GM23248 (cell line): Measurements from ENCODE around the gene LDLRAD4. TPM values are rescaled to one million over a fixed set of nuclear protein-coding genes. Genes with fewer than 3 reads are reported as not detected.

Experiments
- DNase-seq: peaks from one replicate; pipeline ENCODE4 v3.0.0-alpha.2; 2015
- H2AFZ ChIP-seq: fragments of 200-600 bp; sonication (generic); 2 replicates; pipeline ENCODE4 v1.6.1; 2016; ENCODE audit warnings: antibody characterized with exemption
- H3F3A ChIP-seq: fragments of 200-600 bp; sonication (generic); 2 replicates; pipeline ENCODE4 v1.6.1; 2016; ENCODE audit warnings: mild to moderate bottlenecking, antibody characterized with exemption, mixed run types; ENCODE audit not compliant: insufficient read depth
- H3K27ac ChIP-seq: fragments of 200-600 bp; sonication (generic); 2 replicates; pipeline ENCODE4 v1.5.1; 2016; ENCODE audit warnings: mild to moderate bottlenecking
- H3K27me3 ChIP-seq: fragments of 200-600 bp; sonication (generic); replicated peaks from 2 replicates; pipeline ENCODE4 v1.6.1; 2016; ENCODE audit warnings: mild to moderate bottlenecking; ENCODE audit not compliant: insufficient read depth
- H3K36me3 ChIP-seq: fragments of 200-600 bp; sonication (generic); 2 replicates; pipeline ENCODE4 v1.6.1; 2016; ENCODE audit warnings: low read depth, mild to moderate bottlenecking
- H3K4me1 ChIP-seq: fragments of 200-600 bp; sonication (generic); 2 replicates; pipeline ENCODE4 v1.6.1; 2016; ENCODE audit warnings: mild to moderate bottlenecking; ENCODE audit not compliant: insufficient read depth
- H3K4me2 ChIP-seq: fragments of 200-600 bp; sonication (generic); one replicate; pipeline ENCODE4 v1.6.1; 2016; ENCODE audit warnings: mild to moderate bottlenecking; ENCODE audit not compliant: unreplicated experiment
- H3K4me3 ChIP-seq: fragments of 200-600 bp; sonication (generic); 2 replicates; pipeline ENCODE4 v1.5.1; 2016; ENCODE audit warnings: mild to moderate bottlenecking
- H3K79me2 ChIP-seq: fragments of 200-600 bp; sonication (generic); 2 replicates; pipeline ENCODE4 v1.6.1; 2016; ENCODE audit warnings: mild to moderate bottlenecking; ENCODE audit not compliant: insufficient read depth
- H3K9ac ChIP-seq: fragments of 200-600 bp; sonication (generic); 2 replicates; pipeline ENCODE4 v1.6.1; 2016; ENCODE audit warnings: mild to moderate bottlenecking
- H3K9me2 ChIP-seq: fragments of 200-600 bp; sonication (generic); 2 replicates; pipeline ENCODE4 v1.6.1; 2016; ENCODE audit warnings: mixed run types, mild to moderate bottlenecking, moderate library complexity; ENCODE audit not compliant: insufficient read depth
- H3K9me3 ChIP-seq: fragments of 200-600 bp; sonication (generic); one replicate; pipeline ENCODE4 v1.6.1; 2017; ENCODE audit warnings: low read depth
- H4K20me1 ChIP-seq: fragments of 200-600 bp; sonication (generic); 2 replicates; pipeline ENCODE4 v1.6.0; 2016; ENCODE audit not compliant: insufficient read depth
- EZH2 ChIP-seq: fragments of 200-600 bp; sonication (generic); IDR thresholded peaks from 2 replicates; pipeline ENCODE4 v1.6.1; 2018; ENCODE audit warnings: antibody characterized with exemption, mild to moderate bottlenecking; ENCODE audit not compliant: insufficient read depth, poor library complexity, severe bottlenecking
- EZH2phosphoT487 ChIP-seq: fragments of 200-600 bp; sonication (generic); IDR thresholded peaks from 2 replicates; pipeline ENCODE4 v1.6.1; 2018; ENCODE audit warnings: antibody characterized with exemption, moderate library complexity, mild to moderate bottlenecking, low read depth; ENCODE audit not compliant: insufficient read depth
- WGBS, 2 experiments: methylation state at CpG; one replicate each; pipeline ENCODE4 v1.1.6; 2015 to 2017; ENCODE audit warnings: low lambda C conversion rate in 2 of 2, low coverage in 1 of 2; ENCODE audit errors: missing lambda C conversion rate in 2 of 2; 5-methylcytosine and 5-hydroxymethylcytosine counted together
- in situ Hi-C: fragments of 300-500 bp; cut with MboI; formaldehyde crosslinking; loops from 2 replicates; pipeline ENCODE4 v1.15.0; 2020
- polyA plus RNA-seq: library from polyadenylated mRNA; unstranded; fragments of >200 nt; fragmentation: Nextera tagmentation; extraction: Ambion mirVana; gene quantifications from 2 replicates; pipeline ENCODE4 v1.2.1, GENCODE V29; 2016
- total RNA-seq: library from RNA; depleted of rRNA; stranded (reverse); fragments of >200 nt; shearing (Covaris generic); gene quantifications from 2 replicates; pipeline ENCODE4 v1.2.3, GENCODE V29; 2014

Gene LDLRAD4
- total and polyA plus RNA-seq, 2 experiments from 2014 or later = not detected

GRCh38 chr18:13594551-13594950 is 376.0 kb downstream of the LDLRAD4 start:
- no peak for TF ChIP-seq EZH2
- TF ChIP-seq EZH2phosphoT487 = no peak
- in situ Hi-C loops = no loop called here
- no peaks in the 10 kb centered on the region for H3K79me2 ChIP-seq

GRCh38 chr18:13597068-13597467 is 378.5 kb downstream of the LDLRAD4 start:
- no peak for DNase-seq
- Histone ChIP-seq H3K27ac (no peak overlapping the region), H3K27me3 (no peaks in the 10 kb centered on the region), H3K4me2 (no peak overlapping the region), H3K9me2 (no peaks in the 10 kb centered on the region), H4K20me1 (no peaks in the 10 kb centered on the region), H3K9me3 (peaks cover 10% of the 10 kb centered on the region), H3K4me3 (no peak overlapping the region), H3K36me3 (no peaks in the 10 kb centered on the region; the same call in 1 of the 2 replicates), H3F3A (peaks cover 7% of the 10 kb centered on the region; the same call in 1 of the 2 replicates), H3K9ac (no peak overlapping the region), H2AFZ (no peak overlapping the region), H3K4me1 (no peaks in the 10 kb centered on the region), H3K79me2 (no peaks in the 10 kb centered on the region)
- in situ Hi-C loops = no loop called here
- no peak for TF ChIP-seq EZH2phosphoT487
- TF ChIP-seq EZH2 = no peak

More at GRCh38 chr18:13594551-13594950, 376.0 kb downstream of the LDLRAD4 start:
- no peaks in the 10 kb centered on the region for H4K20me1 ChIP-seq
- H3K4me3 ChIP-seq = no peak overlapping the region
- no peaks in the 10 kb centered on the region for H3K4me1 ChIP-seq
- no peak for DNase-seq
- H3K4me2 ChIP-seq = no peak overlapping the region
- H3K9me3 ChIP-seq = peaks cover 10% of the 10 kb centered on the region
- no peak overlapping the region for H2AFZ ChIP-seq
- H3K36me3 ChIP-seq = no peaks in the 10 kb centered on the region; the same call in 1 of the 2 replicates
- WGBS, 2 experiments = 76 to 83% methylated on average over 2 of the region's 2 CpGs
- no peak overlapping the region for H3K9ac ChIP-seq
- H3K27ac ChIP-seq = no peak overlapping the region
- no peaks in the 10 kb centered on the region for H3K9me2 ChIP-seq
- peaks cover 7% of the 10 kb centered on the region; the same call in 1 of the 2 replicates for H3F3A ChIP-seq
- no peaks in the 10 kb centered on the region for H3K27me3 ChIP-seq

- Histone ChIP-seq H3K27me3 (no peaks in the 10 kb centered on the region), H3K9ac (no peak overlapping the region), H3F3A (peaks cover 7% of the 10 kb centered on the region; the same call in 1 of the 2 replicates), H3K9me3 (peaks cover 10% of the 10 kb centered on the region), H4K20me1 (no peaks in the 10 kb centered on the region), H3K27ac (no peak overlapping the region), H3K36me3 (no peaks in the 10 kb centered on the region; the same call in 1 of the 2 replicates), H3K4me2 (no peak overlapping the region), H3K79me2 (no peaks in the 10 kb centered on the region), H3K9me2 (no peaks in the 10 kb centered on the region), H3K4me3 (no peak overlapping the region), H2AFZ (no peak overlapping the region), H3K4me1 (no peaks in the 10 kb centered on the region)
- 76 to 79% methylated on average over 2 of the region's 2 CpGs for WGBS, 2 experiments
- TF ChIP-seq EZH2phosphoT487 (no peak), EZH2 (no peak)
- no peak for DNase-seq
- in situ Hi-C loops = no loop called here
Observed at GRCh38 chr18:13598591-13598990, 380.0 kb downstream of the LDLRAD4 start.

GRCh38 chr18:13599031-13599430 is 380.5 kb downstream of the LDLRAD4 start:
- Histone ChIP-seq H3K9me2 (no peaks in the 10 kb centered on the region), H3K27ac (no peak overlapping the region), H3K79me2 (no peaks in the 10 kb centered on the region), H3F3A (peaks cover 7% of the 10 kb centered on the region; the same call in 1 of the 2 replicates), H4K20me1 (no peaks in the 10 kb centered on the region), H3K27me3 (no peaks in the 10 kb centered on the region), H2AFZ (no peak overlapping the region), H3K4me2 (no peak overlapping the region), H3K9ac (no peak overlapping the region), H3K4me1 (no peaks in the 10 kb centered on the region), H3K4me3 (no peak overlapping the region), H3K36me3 (no peaks in the 10 kb centered on the region; the same call in 1 of the 2 replicates), H3K9me3 (peaks cover 10% of the 10 kb centered on the region)
- no peak for DNase-seq
- 54 to 88% methylated on average over 1 of the region's 1 CpG for WGBS, 2 experiments
- TF ChIP-seq EZH2phosphoT487 (no peak), EZH2 (no peak)
- in situ Hi-C loops = no loop called here
